Activated CD8-positive, alpha-beta T cell treated with anti-CD3 and anti-CD28 coated beads for 36 hours (primary cell): ENCODE results near the gene GAREM1. TPM values are rescaled to one million over a fixed set of nuclear protein-coding genes. Genes with fewer than 3 reads are reported as not detected.

ENCODE experiments used
- ATAC-seq: fragments of 200-7000 bp; cut with Tn5 transposase; one replicate; pipeline ENCODE4 v1.10.0; 2021; ENCODE audit warnings: mild to moderate bottlenecking, moderate library complexity
- CTCF ChIA-PET: fragments of 350-600 bp; sonication (Branson Sonifier 250); formaldehyde crosslinking; loops from one replicate; lab custom pipeline; 2021; ENCODE audit warnings: antibody characterized with exemption; lab: Charles Lee
- POLR2A ChIA-PET: fragments of 350-600 bp; sonication (Branson Sonifier 250); formaldehyde crosslinking; loops from one replicate; lab custom pipeline; 2021; ENCODE audit warnings: antibody characterized with exemption; lab: Charles Lee
- DNase-seq: peaks from one replicate; pipeline ENCODE4 v3.0.0-alpha.2; 2020
- H3K27ac Mint-ChIP-seq: one replicate; pipeline ENCODE4 v1.8.0; 2021; ENCODE audit warnings: mild to moderate bottlenecking, mixed read lengths
- H3K27me3 Mint-ChIP-seq: one replicate; pipeline ENCODE4 v1.8.0; 2021; ENCODE audit warnings: mixed read lengths
- H3K36me3 Mint-ChIP-seq: one replicate; pipeline ENCODE4 v1.8.0; 2021; ENCODE audit warnings: low read depth, mixed read lengths
- H3K4me1 Mint-ChIP-seq: one replicate; pipeline ENCODE4 v1.8.0; 2021; ENCODE audit warnings: low read depth, mixed read lengths
- H3K4me3 Mint-ChIP-seq: one replicate; pipeline ENCODE4 v1.8.0; 2021; ENCODE audit warnings: mild to moderate bottlenecking, moderate library complexity, mixed read lengths
- H3K9me3 Mint-ChIP-seq: one replicate; pipeline ENCODE4 v1.8.0; 2021; ENCODE audit warnings: mixed read lengths
- intact Hi-C: fragments of 100-400 bp; cut with micrococcal nuclease; formaldehyde crosslinking; loops from one replicate; pipeline ENCODE4 v1.10.0; 2022
- total RNA-seq, 2 experiments: library from RNA; stranded (reverse); gene quantifications; one replicate each; pipeline ENCODE4 v1.2.3, GENCODE V29; 2021
- TF ChIP-seq, protein P1 (sequence below): fragments of 200-600 bp; IDR thresholded peaks from one replicate; pipeline ENCODE4 v1.8.0; 2022; ENCODE audit warnings: antibody characterized with exemption, mild to moderate bottlenecking

Gene GAREM1
- total RNA-seq, 2 experiments from 2014 or later: not detected

DNA sequence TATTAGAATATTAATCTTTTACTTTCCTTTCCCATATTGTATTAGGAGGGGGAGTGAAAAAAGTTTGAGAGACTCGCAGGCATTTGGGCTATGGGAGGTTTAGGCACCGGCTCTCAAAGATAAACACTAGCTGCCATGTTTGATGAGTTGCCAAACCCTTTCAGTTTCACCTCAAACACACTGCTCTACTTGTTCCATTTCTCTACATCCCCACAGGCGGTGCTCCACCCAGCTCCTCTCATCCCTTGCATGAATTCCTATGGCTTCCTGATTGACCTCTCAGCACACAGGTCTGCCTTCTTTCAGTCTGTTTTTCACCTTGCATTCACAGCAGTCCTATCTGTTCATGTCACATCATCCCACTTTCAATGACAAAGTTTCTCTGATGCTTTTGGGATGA, 215.1 kb downstream of the GAREM1 start:
- Mint-ChIP-seq H3K36me3 (no peaks in the 10 kb centered on the region), H3K27me3 (peaks cover 17% of the 10 kb centered on the region), H3K4me1 (no peaks in the 10 kb centered on the region), H3K9me3 (no peaks in the 10 kb centered on the region), H3K27ac (no peak overlapping the region), H3K4me3 (no peak overlapping the region)
- ChIA-PET CTCF (interaction anchor here (1.4 to 1.7 kb wide), 3 partner anchors 16 to 98 kb away, joined by 3 to 6 read pairs (median 4); no protein-coding TSS in a partner anchor), POLR2A (no interaction called here)
- TF ChIP-seq, protein P1, sequence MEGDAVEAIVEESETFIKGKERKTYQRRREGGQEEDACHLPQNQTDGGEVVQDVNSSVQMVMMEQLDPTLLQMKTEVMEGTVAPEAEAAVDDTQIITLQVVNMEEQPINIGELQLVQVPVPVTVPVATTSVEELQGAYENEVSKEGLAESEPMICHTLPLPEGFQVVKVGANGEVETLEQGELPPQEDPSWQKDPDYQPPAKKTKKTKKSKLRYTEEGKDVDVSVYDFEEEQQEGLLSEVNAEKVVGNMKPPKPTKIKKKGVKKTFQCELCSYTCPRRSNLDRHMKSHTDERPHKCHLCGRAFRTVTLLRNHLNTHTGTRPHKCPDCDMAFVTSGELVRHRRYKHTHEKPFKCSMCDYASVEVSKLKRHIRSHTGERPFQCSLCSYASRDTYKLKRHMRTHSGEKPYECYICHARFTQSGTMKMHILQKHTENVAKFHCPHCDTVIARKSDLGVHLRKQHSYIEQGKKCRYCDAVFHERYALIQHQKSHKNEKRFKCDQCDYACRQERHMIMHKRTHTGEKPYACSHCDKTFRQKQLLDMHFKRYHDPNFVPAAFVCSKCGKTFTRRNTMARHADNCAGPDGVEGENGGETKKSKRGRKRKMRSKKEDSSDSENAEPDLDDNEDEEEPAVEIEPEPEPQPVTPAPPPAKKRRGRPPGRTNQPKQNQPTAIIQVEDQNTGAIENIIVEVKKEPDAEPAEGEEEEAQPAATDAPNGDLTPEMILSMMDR: no peak
- intact Hi-C loops: no loop called here
- ATAC-seq (no peak), DNase-seq (no peak)

- H3K27me3 Mint-ChIP-seq: peaks cover 19% of the 10 kb centered on the region
- no peaks in the 10 kb centered on the region for H3K9me3 Mint-ChIP-seq
- DNase-seq (no peak), ATAC-seq (no peak)
- H3K4me3 Mint-ChIP-seq: no peak overlapping the region
- no peaks in the 10 kb centered on the region for H3K4me1 Mint-ChIP-seq
- TF ChIP-seq, protein P1: no peak
- ChIA-PET CTCF (no interaction called here), POLR2A (interaction anchor here (0.7 kb wide), 1 partner anchor 30 kb away, joined by 3 read pairs; no protein-coding TSS in a partner anchor)
- no peaks in the 10 kb centered on the region for H3K36me3 Mint-ChIP-seq
- intact Hi-C loops: no loop called here
- H3K27ac Mint-ChIP-seq: no peak overlapping the region
Observed at GRCh38 chr18:32252141-32252860, 218.4 kb downstream of the GAREM1 start.

DNA sequence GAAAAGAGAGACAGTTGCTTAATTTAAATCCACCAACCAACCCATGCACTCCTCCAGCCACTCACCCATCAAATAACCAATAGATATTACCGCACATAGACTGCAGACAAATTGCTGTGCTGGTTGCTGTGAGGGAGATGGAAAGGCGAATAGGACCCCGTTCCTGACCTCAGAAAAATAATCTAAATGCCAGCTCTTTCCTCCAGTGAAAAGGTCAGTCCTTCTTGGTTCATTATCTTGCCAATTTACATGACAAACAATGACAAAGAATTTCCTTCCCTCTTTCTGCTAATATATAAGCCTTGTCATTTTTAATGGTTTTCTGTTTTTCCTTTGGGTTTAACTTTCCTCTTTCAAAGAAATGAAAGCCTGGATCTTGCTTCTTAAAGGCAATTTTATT, 219.2 kb downstream of the GAREM1 start:
- no peaks in the 10 kb centered on the region for H3K4me1 Mint-ChIP-seq
- TF ChIP-seq, protein P1: no peak
- H3K27ac Mint-ChIP-seq: no peak overlapping the region
- H3K27me3 Mint-ChIP-seq: peaks cover 17% of the 10 kb centered on the region
- intact Hi-C loops: no loop called here
- CTCF ChIA-PET: no interaction called here
- DNase-seq (no peak), ATAC-seq (no peak)
- no peak overlapping the region for H3K4me3 Mint-ChIP-seq
- POLR2A ChIA-PET: no interaction called here
- H3K9me3 Mint-ChIP-seq: no peaks in the 10 kb centered on the region
- no peaks in the 10 kb centered on the region for H3K36me3 Mint-ChIP-seq

DNA sequence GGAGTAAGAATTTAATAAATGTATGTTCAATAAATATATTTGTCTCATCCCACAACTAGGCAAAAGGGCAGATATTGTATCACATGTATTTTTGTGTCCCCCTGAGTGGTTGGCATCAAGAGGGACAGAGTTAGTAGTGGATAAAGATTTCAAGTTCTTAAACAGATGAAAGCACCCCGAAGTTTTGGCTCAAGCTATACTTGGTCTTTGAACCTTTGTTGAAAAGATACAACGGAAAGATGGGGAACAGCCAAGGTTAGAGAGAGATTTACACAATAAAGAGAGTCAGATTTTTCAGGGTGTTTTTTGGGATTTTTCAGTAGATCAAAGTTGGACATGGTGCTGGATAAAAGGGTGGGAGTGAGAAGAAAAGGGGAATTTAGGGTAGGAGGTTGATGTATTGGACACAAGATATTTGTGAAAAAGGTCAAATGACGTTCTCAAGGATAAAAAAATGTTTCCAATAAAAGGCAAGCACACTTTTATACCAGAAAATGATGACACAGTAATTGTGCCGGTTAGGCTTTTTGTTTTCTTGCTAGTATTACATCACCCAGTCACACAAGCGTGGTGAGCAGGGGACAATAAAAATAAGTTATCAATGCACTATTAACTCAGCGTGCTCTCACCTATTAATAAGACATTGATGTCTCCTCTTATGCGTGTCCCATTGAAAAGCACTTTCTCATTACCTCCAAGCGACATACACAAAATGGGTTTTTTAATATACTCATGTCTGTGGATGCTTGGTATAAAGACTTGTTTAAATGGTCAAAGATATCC, 221.3 kb downstream of the GAREM1 start:
- DNase-seq: no peak
- H3K9me3 Mint-ChIP-seq: no peaks in the 10 kb centered on the region

More for the DNA sequence above, 221.3 kb downstream of the GAREM1 start:
- Mint-ChIP-seq H3K4me1 (no peaks in the 10 kb centered on the region), H3K27ac (no peak overlapping the region), H3K4me3 (no peak overlapping the region), H3K27me3 (peaks cover 11% of the 10 kb centered on the region), H3K36me3 (no peaks in the 10 kb centered on the region)
- CTCF ChIA-PET: interaction anchor here (0.9 to 1.5 kb wide), 2 partner anchors 23 kb away, joined by 3 read pairs; no protein-coding TSS in a partner anchor
- POLR2A ChIA-PET: no interaction called here
- TF ChIP-seq, protein P1: no peak
- no peak for ATAC-seq
- intact Hi-C loops: no loop called here
